Measurements from ENCODE around the gene COL26A1.

DNA sequence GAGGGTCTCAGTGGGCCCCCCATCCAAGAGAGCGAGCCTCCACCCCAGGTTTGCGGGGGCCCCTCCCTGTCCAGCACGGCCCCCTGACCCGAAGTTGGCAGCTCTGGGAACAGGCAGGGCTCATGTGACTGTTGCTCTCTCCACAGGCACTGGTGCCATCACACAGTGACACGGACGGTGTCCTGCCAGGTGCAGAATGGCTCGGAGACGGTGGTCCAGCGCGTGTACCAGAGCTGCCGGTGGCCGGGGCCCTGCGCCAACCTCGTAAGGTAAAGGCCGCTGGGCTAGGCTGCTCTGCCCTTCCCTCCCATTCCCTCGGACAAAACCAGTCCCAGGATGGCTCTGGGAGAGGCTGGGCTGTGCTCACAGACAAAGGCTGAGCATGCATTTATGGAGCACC, 57.2 kb downstream of the COL26A1 start:
- TF ChIP-seq, protein P1, sequence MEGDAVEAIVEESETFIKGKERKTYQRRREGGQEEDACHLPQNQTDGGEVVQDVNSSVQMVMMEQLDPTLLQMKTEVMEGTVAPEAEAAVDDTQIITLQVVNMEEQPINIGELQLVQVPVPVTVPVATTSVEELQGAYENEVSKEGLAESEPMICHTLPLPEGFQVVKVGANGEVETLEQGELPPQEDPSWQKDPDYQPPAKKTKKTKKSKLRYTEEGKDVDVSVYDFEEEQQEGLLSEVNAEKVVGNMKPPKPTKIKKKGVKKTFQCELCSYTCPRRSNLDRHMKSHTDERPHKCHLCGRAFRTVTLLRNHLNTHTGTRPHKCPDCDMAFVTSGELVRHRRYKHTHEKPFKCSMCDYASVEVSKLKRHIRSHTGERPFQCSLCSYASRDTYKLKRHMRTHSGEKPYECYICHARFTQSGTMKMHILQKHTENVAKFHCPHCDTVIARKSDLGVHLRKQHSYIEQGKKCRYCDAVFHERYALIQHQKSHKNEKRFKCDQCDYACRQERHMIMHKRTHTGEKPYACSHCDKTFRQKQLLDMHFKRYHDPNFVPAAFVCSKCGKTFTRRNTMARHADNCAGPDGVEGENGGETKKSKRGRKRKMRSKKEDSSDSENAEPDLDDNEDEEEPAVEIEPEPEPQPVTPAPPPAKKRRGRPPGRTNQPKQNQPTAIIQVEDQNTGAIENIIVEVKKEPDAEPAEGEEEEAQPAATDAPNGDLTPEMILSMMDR (IDR thresholded peaks at IDR 0.05): no peak
- no peak for TF ChIP-seq POLR2A (IDR thresholded peaks at IDR 0.05)

Data from lower leg skin (tissue), 3 donors.